Fibroblast of lung (primary cell): ENCODE data around the gene ITSN1. TPM values are rescaled to one million over a fixed set of nuclear protein-coding genes. Genes with fewer than 3 reads are reported as not detected.

ENCODE experiments used
- DNase-seq, 2 donors: peaks; one replicate each; pipeline versions ENCODE4 v3.0.0 to v3.0.0-alpha.2; 2010; ENCODE audit warnings: low read depth in 2 of 2
- H2AFZ ChIP-seq: 2 replicates; pipeline ENCODE4 v1.5.1; 2012; ENCODE audit warnings: low read length, control low read depth, inconsistent platforms
- H3K27ac ChIP-seq: 2 replicates; pipeline ENCODE4 v1.5.1; 2011; ENCODE audit warnings: low read length, control low read depth; ENCODE audit not compliant: insufficient read depth
- H3K27me3 ChIP-seq: 2 replicates; pipeline ENCODE4 v1.5.1; 2011; ENCODE audit warnings: mild to moderate bottlenecking, low read length; ENCODE audit not compliant: control insufficient read depth, insufficient read depth
- H3K36me3 ChIP-seq: 2 replicates; pipeline ENCODE4 v1.5.1; 2011; ENCODE audit warnings: low read length; ENCODE audit not compliant: control insufficient read depth, insufficient read depth
- H3K4me1 ChIP-seq: 2 replicates; pipeline ENCODE4 v1.5.1; 2011; ENCODE audit warnings: low read length; ENCODE audit not compliant: control insufficient read depth, insufficient read depth; ENCODE audit errors: extremely low read depth
- H3K4me2 ChIP-seq: 2 replicates; pipeline ENCODE4 v1.5.1; 2011; ENCODE audit warnings: low read length, control low read depth; ENCODE audit not compliant: insufficient read depth; ENCODE audit errors: extremely low read depth
- H3K4me3 ChIP-seq, 4 experiments: fragments of 200-600 bp in 1 of 4; sonication (generic) in 1 of 4; replicated peaks in 1 of 4; 2 replicates each; pipeline ENCODE4 v1.5.1; 2011 to 2016; ENCODE audit warnings: low read length in 4 of 4, low read depth in 3 of 4, mild to moderate bottlenecking in 3 of 4, control low read depth in 2 of 4, inconsistent platforms in 1 of 4, mixed read lengths in 1 of 4; ENCODE audit not compliant: insufficient read depth in 1 of 4; ENCODE audit errors: control extremely low read depth in 1 of 4
- H3K79me2 ChIP-seq: 2 replicates; pipeline ENCODE4 v1.5.1; 2012; ENCODE audit warnings: mild to moderate bottlenecking, low read length, inconsistent platforms; ENCODE audit not compliant: control insufficient read depth, insufficient read depth
- H3K9ac ChIP-seq: 2 replicates; pipeline ENCODE4 v1.5.1; 2011; ENCODE audit warnings: mild to moderate bottlenecking, low read length, control low read depth; ENCODE audit not compliant: insufficient read depth
- H3K9me3 ChIP-seq: 2 replicates; pipeline ENCODE4 v1.5.1; 2012; ENCODE audit warnings: low read depth, low read length; ENCODE audit not compliant: control insufficient read depth, insufficient read depth
- H4K20me1 ChIP-seq: 2 replicates; pipeline ENCODE4 v1.5.1; 2011; ENCODE audit warnings: low read length; ENCODE audit not compliant: control insufficient read depth, insufficient read depth; ENCODE audit errors: extremely low read depth
- CTCF ChIP-seq, 2 donors: IDR thresholded peaks in 1 of 2; conservative IDR thresholded peaks in 1 of 2; 1 replicate in 1 of 2; 2 replicates in 1 of 2; pipeline ENCODE4 v1.5.1; 2011 to 2012; ENCODE audit warnings: low read length in 2 of 2, control low read depth in 1 of 2, inconsistent platforms in 1 of 2, low read depth in 1 of 2, mild to moderate bottlenecking in 1 of 2
- EZH2 ChIP-seq: IDR thresholded peaks from 2 replicates; pipeline ENCODE4 v1.5.1; 2012; ENCODE audit warnings: low read length, control low read depth, mild to moderate bottlenecking; ENCODE audit errors: missing control alignments
- polyA plus RNA-seq, 2 donors: library from polyadenylated mRNA; depleted of rRNA in 1 of 2; stranded (reverse) in 1 of 2; unstranded in 1 of 2; fragments of >200 nt; gene quantifications; 2 replicates each; pipeline ENCODE4 v1.2.1, GENCODE V29; 2011 to 2012; ENCODE audit warnings: missing spikeins in 1 of 2
- total RNA-seq: library from RNA; depleted of rRNA; stranded (reverse); fragments of >200 nt; gene quantifications from 2 replicates; pipeline ENCODE4 v1.2.1, GENCODE V29; 2014

ITSN1 gene
- total and polyA plus RNA-seq, 2 donors (not counting 1 experiment from before 2014, with no cell fraction given): 34.7 to 63.1 TPM

DNA sequence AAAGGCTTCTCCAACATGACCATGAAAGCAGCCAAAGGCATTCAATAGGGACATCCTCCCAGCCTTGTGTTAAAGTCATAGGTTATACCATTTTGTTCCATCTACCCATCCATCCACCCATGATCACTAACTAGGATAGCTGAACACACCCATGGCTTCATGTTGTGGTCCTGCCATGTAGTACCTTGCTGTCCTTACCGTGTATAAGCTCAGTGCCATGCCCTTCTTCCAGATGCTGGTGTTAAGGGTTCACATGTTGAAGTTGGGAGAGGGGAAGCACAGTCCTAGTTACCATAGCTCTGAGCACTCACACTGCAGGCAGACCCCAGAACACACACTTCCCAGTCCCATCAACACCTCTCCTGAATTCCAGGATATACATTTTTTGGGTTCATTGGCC lies 221.8 kb downstream of the ITSN1 start:
- Histone ChIP-seq H3K27ac (no peak overlapping the region), H3K9ac (no peak overlapping the region), H3K36me3 (no peaks in the 10 kb centered on the region), H4K20me1 (no peaks in the 10 kb centered on the region), H3K9me3 (no peaks in the 10 kb centered on the region), H2AFZ (no peak overlapping the region), H3K4me1 (no peaks in the 10 kb centered on the region), H3K27me3 (peaks cover 6% of the 10 kb centered on the region), H3K4me2 (no peak overlapping the region), H3K79me2 (no peaks in the 10 kb centered on the region), H3K4me3 (no peak overlapping the region)
- TF ChIP-seq EZH2 (no peak), CTCF (conservative IDR thresholded peaks at IDR 0.05 in 1 of 2, IDR thresholded peaks at IDR 0.05 in 1 of 2; ENCODE audit: low read depth in 1 of 2, low read length in 2 of 2) (no peak)
- no peak for DNase-seq

GRCh38 chr21:33865176-33865575 lies 222.9 kb downstream of the ITSN1 start:
- TF ChIP-seq CTCF (conservative IDR thresholded peaks at IDR 0.05 in 1 of 2, IDR thresholded peaks at IDR 0.05 in 1 of 2; ENCODE audit: low read depth in 1 of 2, low read length in 2 of 2) (no peak), EZH2 (no peak)
- H3K79me2 ChIP-seq: no peaks in the 10 kb centered on the region
- no peak overlapping the region for H3K4me2 ChIP-seq
- no peak for DNase-seq
- H3K9me3 ChIP-seq: no peaks in the 10 kb centered on the region
- H3K36me3 ChIP-seq: no peaks in the 10 kb centered on the region
- H3K4me1 ChIP-seq: no peaks in the 10 kb centered on the region
- H4K20me1 ChIP-seq: no peaks in the 10 kb centered on the region
- H2AFZ ChIP-seq: no peak overlapping the region
- no peak overlapping the region for H3K9ac ChIP-seq
- no peak overlapping the region for H3K27ac ChIP-seq
- peaks cover 6% of the 10 kb centered on the region for H3K27me3 ChIP-seq
- H3K4me3 ChIP-seq: no peak overlapping the region

GRCh38 chr21:33865996-33866575 lies 223.8 kb downstream of the ITSN1 start:
- DNase-seq: no peak
- peaks cover 6% of the 10 kb centered on the region for H3K27me3 ChIP-seq
- no peaks in the 10 kb centered on the region for H4K20me1 ChIP-seq
- H2AFZ ChIP-seq: no peak overlapping the region
- H3K36me3 ChIP-seq: no peaks in the 10 kb centered on the region
- H3K79me2 ChIP-seq: no peaks in the 10 kb centered on the region
- no peaks in the 10 kb centered on the region for H3K4me1 ChIP-seq
- no peak overlapping the region for H3K4me2 ChIP-seq
- no peak overlapping the region for H3K27ac ChIP-seq
- no peak overlapping the region for H3K4me3 ChIP-seq
- H3K9ac ChIP-seq: no peak overlapping the region
- H3K9me3 ChIP-seq: no peaks in the 10 kb centered on the region
- no peak for TF ChIP-seq CTCF (conservative IDR thresholded peaks at IDR 0.05 in 1 of 2, IDR thresholded peaks at IDR 0.05 in 1 of 2; ENCODE audit: low read depth in 1 of 2, low read length in 2 of 2)
- TF ChIP-seq EZH2: no peak
